Jurkat, Clone E6-1 (cell line): Measurements from ENCODE around the gene RB1.

Experiments used
- DNase-seq: peaks from one replicate; pipeline ENCODE4 v3.0.0-alpha.2; 2011; ENCODE audit warnings: low read depth, low spot score
- H3K4me3 ChIP-seq: 2 replicates; pipeline ENCODE4 v1.5.1; 2011; ENCODE audit warnings: mild to moderate bottlenecking, low read length, control low read depth, moderate library complexity

The RB1 gene

DNA sequence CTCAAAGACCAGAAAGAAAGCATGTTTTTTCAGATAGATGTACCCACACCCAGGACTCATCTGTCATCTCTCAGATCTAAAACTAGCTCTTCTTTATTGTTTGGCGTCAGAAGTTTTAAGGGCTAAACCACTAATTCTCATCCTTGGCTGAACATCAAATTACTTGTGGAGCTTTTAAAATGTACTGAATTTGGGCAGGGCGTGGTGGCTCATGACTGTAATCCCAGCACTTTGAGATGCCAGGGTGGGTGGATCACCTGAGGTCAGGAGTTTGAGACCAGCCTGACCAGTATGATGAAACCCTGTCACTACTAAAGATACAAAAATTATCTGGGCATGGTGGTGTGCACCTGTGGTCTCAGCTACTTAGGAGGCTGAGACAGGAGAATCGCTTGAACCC lies 181.9 kb downstream of the RB1 start:
- DNase-seq: no peak
- H3K4me3 ChIP-seq: no peak overlapping the region

DNA sequence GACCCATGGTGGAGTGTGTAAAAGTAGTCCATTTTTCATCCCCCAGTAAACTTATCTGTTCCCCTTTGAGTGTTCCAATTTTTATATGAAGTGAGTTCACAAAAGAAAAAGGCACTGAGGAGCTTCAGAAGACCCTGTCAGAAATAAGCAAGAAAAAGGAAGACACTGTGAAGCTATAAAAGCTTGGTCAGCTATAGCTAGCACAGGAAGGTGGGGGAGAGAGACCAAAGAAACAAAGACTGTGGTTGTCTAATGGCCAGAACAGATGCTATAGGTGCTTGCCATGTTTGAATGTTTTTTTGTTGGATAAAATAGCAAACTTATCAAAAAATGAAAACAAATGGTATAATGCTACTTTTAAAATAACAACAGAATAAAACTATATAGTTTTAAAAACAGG lies 182.8 kb downstream of the RB1 start:
- no peak overlapping the region for H3K4me3 ChIP-seq
- DNase-seq: no peak

DNA sequence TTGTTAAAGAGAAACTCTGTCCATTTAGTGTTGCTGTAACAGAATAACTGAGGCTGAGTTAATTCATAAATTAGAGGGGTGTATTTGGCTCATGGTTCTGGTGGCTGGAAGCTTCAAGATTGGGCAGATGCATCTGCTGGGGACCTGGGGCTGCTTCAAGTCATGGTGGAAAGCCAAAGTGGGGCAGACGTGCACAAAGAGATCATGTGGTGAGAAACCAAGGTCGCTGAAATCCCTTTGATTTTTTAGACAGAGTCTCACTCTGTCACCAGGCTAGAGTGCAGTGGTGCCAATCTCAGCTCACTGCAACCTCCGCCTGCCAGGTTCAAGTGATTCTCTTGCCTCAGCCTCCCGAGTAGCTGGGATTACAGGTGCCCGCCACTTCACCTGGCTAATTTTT lies 183.3 kb downstream of the RB1 start:
- H3K4me3 ChIP-seq: no peak overlapping the region
- DNase-seq: peak; percentile 88

DNA sequence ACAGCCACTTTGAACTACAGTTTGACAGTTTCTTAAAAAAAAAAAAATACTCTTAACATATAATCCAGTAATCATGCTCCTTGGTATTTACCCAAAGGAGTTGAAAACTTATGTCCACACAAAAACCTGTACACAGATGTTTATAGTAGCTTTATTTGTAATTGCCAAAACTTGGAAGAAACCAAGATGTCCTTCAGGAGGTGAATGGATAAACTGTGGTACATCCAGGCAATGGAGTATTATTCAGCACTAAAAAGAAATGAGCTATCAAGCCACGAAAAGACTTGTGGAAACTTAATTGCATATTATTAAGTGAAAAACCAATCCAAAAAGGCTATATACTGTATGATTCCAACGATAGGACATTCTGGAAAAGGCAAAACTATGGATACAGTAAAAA lies 184.4 kb downstream of the RB1 start:
- no peak overlapping the region for H3K4me3 ChIP-seq
- DNase-seq: no peak

DNA sequence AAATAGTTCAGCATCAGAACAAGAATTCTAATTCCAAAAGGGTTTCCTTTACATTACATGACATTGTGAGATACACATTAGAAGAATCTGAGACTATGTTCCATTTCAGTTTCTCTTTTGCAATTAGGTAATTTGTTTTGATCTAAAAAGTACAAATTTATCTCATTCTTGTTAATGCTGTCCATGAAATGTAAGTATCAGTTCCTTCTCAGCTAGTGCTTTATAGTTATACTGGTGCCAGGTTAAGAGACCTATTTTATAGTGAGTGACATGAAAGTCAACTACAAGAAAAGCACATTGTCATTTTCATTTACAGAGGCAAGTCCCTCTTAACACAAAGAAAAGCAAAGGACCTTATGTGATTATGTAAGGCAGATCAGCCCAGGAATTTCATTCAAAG lies 185.4 kb downstream of the RB1 start:
- no peak for DNase-seq
- H3K4me3 ChIP-seq: peak overlapping the region; percentile 74

DNA sequence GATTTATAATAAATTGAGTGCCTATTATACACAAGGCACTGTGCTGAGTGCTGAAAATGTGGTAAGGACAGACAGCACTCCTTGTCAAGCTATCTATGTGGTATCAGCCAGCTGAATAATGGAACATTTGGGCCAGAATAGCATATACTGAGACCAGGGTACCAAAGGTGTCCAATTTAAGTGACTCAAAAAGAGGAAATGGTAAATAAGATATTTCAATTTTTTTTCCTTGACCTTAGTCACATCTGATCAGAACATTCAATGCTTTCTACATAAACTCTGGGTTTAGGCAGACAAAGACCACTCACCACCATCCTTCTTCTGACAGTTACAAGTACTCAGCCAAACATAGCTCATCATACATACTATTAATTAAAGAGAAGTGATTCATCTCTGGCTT lies 186.1 kb downstream of the RB1 start:
- H3K4me3 ChIP-seq: peak overlapping the region; percentile 74
- DNase-seq: no peak

DNA sequence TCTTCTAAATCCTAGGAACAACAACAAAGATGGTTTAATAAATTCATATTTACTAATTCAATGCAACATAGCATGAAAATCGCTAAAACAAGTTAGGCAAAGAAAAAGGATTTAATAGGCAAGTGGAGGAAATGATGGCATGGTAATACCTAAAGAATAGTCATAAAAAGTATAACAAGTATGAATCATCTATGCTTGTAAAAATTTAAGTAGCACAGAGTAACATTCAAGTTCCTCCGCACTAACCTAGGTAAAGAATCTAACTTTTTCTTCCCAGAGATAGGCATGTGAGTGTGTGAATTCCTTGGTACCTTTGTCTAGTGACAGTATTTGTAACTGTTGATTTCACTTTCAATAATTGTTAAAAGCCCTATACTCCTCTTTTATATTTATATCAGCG lies 186.7 kb downstream of the RB1 start:
- no peak for DNase-seq
- H3K4me3 ChIP-seq: peak overlapping the region; percentile 74

DNA sequence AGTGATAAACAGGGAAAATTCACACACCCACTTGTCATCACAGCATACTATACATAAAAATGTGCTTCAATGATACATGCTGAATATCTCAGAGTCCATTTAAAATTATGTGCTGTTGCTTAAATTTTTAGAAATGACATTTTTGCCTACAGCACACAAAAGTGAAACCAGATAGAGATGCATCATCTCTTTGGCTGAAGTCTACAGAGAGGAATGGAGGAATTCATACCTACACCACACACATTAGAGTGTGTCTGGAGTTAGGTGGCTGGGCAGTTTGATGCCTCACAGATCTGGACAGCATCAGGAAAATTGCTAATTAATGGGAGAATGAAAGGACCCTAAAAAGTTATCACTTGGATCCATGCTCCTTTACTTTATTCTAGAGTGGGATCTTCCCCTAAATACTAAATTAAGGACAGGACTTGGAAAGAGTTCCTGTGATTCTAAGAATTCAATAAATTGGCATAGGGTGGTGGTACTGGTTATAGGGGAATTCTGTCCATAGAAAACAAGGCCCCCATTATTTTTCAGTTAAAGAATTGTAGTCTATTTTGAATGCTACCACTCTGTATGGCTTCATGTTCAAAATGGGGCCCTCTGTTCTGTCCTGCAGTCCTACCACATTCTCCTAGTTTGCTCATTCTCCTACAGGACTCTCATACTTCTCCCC lies 188.0 kb downstream of the RB1 start:
- no peak for DNase-seq
- H3K4me3 ChIP-seq: peak overlapping the region; percentile 74

DNA sequence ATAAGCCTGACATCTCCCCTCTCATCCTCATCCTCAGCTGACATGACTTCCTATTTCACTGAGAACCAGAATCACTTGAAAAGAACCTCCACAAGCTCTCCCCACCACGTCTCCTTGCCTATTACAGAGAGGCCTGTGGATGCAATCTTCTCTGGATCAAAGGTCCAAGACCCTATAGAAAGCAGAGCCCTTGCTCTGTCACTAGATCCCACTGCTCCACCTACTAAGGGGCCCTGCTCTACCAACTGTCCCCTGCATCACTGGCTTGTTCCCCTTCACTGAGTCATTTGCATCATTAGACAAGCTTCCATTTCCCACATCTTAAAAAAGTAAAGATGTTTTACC lies 188.5 kb downstream of the RB1 start:
- DNase-seq: peak; percentile 74
- peak overlapping the region; percentile 74 for H3K4me3 ChIP-seq

DNA sequence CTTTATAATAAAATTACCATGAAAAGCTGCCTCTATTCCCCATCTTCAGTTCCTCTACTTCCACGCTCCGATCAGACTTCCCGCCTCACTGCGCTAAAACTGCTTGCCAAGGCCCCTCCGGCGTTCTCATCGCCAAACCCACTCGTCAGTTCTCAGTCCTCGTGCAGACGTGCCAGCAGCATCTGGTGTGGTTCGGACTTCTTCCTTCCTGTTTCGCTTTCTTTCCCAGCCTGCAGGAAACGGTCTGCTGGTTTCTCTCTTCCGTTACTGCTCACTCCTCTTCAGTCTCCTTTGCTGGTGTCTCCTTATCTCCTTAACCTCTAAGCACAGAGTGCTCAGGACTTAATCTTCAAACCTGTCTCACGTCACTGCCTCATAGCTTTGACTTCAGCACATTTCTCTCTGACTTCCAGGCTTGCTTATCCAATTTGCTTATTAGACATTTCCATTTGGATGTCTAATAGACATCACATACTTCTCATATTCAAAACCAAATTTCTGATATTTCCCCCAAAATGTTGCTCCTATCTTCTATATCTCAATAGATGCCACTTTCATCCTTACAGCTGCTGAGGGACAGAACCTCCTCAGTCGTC lies 189.0 kb downstream of the RB1 start:
- peak; percentile 99 for DNase-seq
- peak overlapping the region; percentile 74 for H3K4me3 ChIP-seq

DNA sequence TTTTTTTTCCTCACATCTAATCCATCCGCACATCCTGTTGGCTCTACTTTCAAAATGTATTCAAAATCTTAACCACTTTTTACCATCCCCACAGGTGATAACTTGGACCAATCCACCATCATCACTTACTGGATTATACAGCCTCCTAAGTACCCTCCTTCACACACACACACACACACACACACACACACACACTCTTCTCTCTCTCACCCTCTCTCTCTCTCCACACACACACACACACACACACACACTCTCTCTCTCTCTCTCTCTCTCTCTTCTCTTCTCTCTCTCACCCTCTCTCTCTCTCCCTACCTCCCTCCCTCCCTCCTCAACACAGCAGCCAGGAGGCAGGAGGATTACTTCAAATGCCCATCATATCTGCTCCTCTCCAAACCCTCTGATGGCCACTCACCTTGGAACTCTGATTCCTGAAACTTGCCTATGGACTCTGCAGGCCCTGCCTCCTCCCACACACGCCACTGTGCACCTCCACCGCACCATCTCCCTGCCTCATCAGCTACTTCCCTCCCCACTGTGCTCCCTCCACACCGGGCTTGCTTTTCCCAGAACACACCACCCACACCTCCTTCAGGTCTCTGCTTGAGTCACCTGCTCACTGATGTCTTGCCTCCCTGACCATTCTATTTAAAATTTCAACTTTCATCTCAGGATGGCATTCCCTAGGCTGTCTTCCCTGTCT lies 189.7 kb downstream of the RB1 start:
- peak overlapping the region; percentile 74 for H3K4me3 ChIP-seq
- DNase-seq: peak; percentile 91

DNA sequence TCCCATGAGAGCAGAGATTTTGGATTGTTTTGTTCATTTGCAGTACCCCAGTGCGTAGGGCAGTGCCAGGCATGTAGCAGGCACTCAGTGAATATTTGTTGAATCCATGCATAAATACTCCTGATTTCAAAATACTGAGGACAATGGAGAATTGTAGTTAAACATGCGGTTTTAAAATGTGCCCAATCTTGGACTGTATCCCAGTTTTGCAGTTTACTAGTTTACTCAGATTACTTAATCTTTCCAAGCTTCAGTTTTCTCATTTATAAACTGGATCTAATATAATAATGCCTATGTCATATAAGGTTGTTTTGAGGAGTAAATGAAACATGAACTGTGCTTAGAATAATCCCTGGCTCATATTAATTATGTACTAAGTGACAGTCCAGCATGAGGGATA lies 190.3 kb downstream of the RB1 start:
- no peak for DNase-seq
- H3K4me3 ChIP-seq: peak overlapping the region; percentile 74

DNA sequence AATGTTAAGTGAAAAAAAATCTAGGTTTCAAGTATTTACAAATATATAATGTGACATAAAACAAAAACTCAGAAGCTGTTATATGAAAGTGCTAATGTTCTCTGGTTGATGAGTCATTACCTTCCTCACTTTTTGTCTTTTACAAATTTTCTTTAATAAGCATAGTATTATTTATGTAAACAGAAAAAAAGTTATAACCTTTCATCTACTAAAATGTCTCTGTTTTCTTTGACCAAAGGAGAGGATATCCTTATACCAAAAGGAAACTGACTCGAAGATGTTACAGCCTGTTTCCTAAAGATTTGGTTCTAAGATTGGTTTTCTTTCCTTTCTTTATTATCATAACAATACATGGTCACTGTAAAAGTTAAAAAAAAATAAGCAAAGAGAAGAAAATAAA lies 191.3 kb downstream of the RB1 start:
- H3K4me3 ChIP-seq: no peak overlapping the region
- DNase-seq: no peak

DNA sequence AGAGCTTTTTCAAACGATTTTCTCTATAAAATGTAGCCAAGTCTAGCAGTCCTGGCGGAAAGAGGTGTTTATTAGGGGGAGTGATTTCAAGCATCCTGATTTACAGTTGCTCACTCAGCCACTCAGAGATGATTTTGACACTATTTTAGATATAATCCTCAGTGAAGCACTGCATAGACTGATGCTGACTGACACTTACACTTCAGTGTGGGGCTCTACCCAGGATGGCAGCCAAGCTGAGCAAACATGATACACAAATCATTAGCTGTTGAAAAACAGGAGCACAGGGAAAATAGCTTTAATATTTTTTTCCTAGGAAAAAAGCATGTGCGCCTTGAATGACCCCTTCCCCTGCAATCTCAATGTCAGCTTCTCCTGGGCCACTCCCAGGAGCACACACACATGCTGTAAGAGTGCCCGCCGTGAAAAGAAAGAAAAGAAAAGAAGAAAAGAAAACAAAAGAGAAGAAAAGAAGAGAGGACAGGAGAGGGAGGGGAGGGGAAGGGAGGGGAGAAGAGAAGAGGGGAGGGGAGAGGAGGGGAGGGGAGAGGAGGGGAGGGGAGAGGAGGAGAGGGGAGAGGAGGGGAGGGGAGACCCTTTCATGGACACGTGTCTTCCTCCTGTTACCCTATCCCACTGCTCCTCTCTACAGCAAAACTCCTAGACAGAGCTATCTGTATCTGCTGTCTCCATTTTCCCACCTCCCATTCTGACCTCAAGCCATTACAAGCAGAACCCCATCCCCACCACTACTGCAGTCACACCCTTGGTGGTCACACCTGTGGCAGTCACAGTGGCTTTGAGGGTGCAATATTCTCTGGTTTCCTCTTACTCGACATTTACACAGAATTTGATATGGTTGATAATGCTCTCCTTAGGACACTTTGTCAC lies 193.0 kb downstream of the RB1 start:
- peak; percentile 90 for DNase-seq
- peak overlapping the region; percentile 15 for H3K4me3 ChIP-seq

DNA sequence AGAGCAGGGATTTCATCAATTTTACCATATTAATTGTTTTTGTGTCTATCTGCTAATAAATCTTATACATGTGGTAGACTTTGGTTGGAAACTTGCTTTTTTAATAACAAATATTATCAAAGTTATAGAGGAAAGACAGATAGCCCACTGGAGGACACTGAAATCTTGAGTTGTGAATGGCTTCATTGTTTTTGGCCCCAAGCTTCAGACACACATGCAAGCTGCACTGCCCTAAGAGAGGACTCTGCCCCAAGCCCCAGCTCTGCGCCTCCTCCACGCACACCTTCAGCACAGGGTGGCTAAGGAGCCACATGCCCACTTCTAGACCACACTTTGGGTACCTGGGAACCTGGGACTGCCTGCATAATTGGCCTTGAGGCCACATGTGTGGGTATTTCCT lies 194.1 kb downstream of the RB1 start:
- no peak overlapping the region for H3K4me3 ChIP-seq

DNA sequence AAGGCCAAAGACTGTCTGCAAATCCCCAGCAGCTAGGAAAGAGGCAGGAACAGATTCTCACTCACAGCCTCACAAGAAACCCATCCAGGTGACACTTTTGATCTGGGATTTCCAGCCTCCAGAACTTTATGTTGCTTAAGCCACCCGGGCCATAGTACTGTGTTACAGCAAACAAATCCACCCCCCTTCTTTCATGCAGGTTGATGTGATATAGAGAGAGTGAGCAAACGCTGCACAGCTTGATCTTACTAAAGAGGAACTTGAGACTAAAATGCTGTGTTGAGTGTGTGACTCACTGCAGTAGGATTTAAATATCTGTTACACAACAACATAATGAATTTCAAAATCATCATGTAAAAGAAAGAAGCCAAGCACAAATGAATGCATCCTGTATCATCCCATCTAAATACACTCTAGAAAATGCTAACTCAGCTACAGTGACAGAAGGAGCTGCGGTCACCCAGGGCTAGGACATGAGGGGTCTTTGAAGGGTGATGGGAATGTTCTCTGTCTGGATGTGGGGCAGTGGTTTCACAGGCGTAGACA lies 197.2 kb downstream of the RB1 start:
- DNase-seq: no peak
- H3K4me3 ChIP-seq: no peak overlapping the region

More for the DNA sequence above, 194.1 kb downstream of the RB1 start:
- DNase-seq: no peak

DNA sequence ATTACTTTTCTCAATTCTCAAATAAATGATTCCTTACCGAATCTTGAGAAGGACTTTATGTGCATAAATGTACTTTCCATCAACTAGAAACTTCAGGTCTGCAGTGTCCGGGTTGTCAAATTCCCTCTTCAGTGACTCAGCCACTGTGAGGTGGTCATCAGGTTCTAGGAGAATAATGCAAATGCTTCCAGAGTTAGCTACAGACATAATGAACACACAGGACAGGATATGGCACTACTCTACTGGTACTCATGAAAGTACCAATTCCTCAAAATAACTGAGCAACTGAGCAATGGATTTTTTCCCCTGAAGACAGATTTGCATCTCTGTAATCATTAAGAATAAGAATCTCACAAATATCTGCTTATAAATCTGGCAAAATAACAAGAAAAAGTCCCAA lies 198.2 kb downstream of the RB1 start:
- H3K4me3 ChIP-seq: no peak overlapping the region
- no peak for DNase-seq

DNA sequence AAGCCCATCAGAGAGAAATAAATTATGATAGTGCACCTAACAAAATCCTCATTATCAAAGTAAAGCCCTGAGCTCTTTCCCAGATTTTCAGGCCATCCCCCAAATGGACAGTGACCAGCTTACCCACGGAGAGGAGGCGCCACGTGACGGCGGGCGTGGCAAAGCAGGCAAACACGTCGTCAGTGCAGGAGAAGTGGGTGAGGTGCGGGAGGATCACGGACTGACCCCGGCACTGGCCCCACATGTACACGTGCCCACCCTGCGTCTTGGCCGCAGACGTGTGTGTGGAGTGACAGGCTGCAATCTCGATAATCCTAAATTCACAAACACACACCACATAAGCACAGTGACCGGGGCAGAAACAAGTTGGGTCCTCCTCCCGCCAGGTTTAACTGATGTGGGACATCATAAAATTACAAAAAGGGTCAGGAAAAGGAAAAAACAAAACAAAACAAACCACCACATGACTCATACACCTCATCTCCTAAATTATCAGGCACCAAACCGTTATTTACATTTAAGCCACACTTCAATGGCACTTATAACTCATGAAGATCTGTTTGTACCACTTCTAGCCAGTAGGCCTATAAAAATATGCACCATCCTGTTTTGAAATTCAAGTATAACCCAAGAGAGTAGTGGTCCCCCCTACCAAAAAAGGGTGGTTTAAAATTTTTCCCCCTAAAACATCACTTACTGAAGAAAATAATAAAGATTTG lies 199.2 kb downstream of the RB1 start:
- DNase-seq: no peak

DNA sequence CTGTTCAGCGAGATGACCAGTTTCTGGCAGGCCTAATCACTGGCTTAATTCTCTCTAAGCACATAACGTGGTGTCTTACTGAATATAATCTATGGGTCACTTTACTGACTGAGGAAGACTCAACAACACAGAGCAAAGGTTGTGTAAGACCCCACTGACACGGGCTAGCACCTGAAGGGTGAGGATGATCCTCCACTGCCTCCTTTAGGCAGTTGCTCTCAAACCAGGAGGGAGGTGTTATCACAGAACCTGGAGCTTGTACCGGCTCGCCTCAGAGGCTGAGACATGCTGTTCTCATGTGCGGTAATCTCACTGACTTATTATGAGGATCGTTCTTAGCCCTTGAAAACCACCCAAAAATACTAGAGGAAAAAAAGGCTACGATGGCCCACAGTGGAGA lies 201.1 kb downstream of the RB1 start:
- DNase-seq: peak; percentile 69

More for the DNA sequence above, 199.2 kb downstream of the RB1 start:
- no peak overlapping the region for H3K4me3 ChIP-seq

More for the DNA sequence above, 201.1 kb downstream of the RB1 start:
- no peak overlapping the region for H3K4me3 ChIP-seq
